ENCODE results near the gene CTNNBIP1. TPM values are rescaled to one million over a fixed set of nuclear protein-coding genes. Genes with fewer than 3 reads are reported as not detected.

The CTNNBIP1 gene
- total RNA-seq, 3 donors from 2014 or later (not counting 1 experiment from before 2014, with no cell fraction given) = 26.4 to 31.0 (median 29.8) TPM

DNA sequence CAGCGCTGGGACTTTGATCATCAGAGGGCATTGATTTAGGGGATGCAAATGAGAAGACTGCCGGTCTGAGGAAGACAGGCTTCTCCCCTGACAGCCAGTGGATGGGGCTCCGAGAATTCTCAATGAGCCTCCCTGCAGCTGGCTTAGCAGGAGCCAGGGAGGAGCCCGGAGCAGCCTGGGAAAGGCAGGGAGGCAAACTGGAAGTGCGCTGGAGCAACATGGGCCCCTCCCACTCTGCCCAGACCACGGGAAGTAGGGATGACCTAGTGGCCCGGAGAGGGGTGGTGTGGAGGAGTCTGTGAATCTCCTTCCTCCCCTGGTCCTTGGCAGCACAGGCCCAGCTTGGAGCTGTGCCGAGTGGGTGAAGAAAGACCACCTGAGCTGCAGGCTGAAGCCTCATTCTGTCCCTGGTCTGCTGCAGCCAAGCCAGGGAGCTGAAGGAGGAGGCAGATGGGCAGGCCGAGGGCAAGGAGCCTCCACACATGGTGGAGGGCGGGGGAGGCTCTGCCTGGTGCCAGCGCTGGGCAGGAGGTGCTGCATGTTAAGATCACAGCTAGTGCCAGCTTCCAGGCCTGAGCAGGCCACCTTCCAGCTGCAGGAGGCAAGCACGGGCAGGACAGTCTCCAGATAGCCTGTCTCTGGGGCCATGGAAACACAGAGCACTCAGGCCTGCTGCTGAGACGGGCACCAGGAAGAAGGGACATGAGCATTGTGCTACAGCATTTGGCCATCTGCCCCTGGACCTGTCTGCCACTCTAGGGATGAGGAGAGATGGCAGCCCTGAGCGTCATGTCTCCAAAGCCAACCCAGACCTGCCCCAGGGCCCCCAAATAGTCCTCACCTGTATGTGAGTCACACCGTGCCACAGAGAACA, 74.1 kb downstream of the CTNNBIP1 start:
- Mint-ChIP-seq H3K27me3 (ENCODE audit: low read depth in 2 of 2) (no peaks in the 10 kb centered on the region), H3K27ac (no peak overlapping the region), H3K36me3 (no peaks in the 10 kb centered on the region)

DNA sequence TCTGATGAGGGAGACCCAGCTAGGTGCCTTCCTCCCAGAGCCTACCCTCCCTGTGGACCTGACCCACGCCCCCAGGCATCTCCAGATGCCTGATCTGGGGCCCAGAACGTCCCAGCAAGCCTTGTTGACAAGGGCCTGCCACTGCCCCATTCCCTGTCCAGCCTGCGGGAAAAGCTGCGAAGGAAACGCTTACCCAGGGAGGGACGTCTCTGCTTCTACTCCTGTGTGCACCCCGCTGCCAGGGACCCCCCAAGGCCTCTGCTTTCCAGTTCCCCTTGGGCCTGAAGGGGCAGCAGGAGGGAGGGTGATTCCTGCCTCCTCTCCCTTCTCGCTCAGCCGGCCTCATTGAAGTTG, 74.7 kb downstream of the CTNNBIP1 start:
- H3K36me3 ChIP-seq (ENCODE audit: control insufficient read depth, insufficient read depth, low read length) = no peaks in the 10 kb centered on the region
- H3K27me3 ChIP-seq (ENCODE audit: control insufficient read depth, insufficient read depth, low read length) = no peaks in the 10 kb centered on the region
- H3K27ac Mint-ChIP-seq = no peak overlapping the region
- peaks cover 13% of the 10 kb centered on the region for H3K4me1 ChIP-seq (ENCODE audit: control insufficient read depth, insufficient read depth, low read length)
- intact Hi-C loops (cut with micrococcal nuclease) = no loop called here
- TF ChIP-seq, protein P1, sequence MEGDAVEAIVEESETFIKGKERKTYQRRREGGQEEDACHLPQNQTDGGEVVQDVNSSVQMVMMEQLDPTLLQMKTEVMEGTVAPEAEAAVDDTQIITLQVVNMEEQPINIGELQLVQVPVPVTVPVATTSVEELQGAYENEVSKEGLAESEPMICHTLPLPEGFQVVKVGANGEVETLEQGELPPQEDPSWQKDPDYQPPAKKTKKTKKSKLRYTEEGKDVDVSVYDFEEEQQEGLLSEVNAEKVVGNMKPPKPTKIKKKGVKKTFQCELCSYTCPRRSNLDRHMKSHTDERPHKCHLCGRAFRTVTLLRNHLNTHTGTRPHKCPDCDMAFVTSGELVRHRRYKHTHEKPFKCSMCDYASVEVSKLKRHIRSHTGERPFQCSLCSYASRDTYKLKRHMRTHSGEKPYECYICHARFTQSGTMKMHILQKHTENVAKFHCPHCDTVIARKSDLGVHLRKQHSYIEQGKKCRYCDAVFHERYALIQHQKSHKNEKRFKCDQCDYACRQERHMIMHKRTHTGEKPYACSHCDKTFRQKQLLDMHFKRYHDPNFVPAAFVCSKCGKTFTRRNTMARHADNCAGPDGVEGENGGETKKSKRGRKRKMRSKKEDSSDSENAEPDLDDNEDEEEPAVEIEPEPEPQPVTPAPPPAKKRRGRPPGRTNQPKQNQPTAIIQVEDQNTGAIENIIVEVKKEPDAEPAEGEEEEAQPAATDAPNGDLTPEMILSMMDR (IDR thresholded peaks at IDR 0.05) = no peak
- H3K4me3 Mint-ChIP-seq = no peak overlapping the region
- no peaks in the 10 kb centered on the region for H3K9me3 Mint-ChIP-seq
- no peak for DNase-seq
- peaks cover 0 to 16% of the 10 kb centered on the region in 2 donors for H3K4me1 Mint-ChIP-seq
- H3K36me3 Mint-ChIP-seq = no peaks in the 10 kb centered on the region
- H3K27ac ChIP-seq (ENCODE audit: low read length) = no peak overlapping the region
- no peaks in the 10 kb centered on the region for H3K9me3 ChIP-seq (ENCODE audit: control insufficient read depth, insufficient read depth, low read length)
- WGBS (ENCODE audit: insufficient coverage) = 89% methylated on average over 9 of the region's 9 CpGs
- no peaks in the 10 kb centered on the region for H3K27me3 Mint-ChIP-seq (ENCODE audit: low read depth in 2 of 2)
- no peak for ATAC-seq
- H3K4me3 ChIP-seq (ENCODE audit: low read length) = no peak overlapping the region

More for the DNA sequence above, 74.1 kb downstream of the CTNNBIP1 start:
- Histone ChIP-seq H3K4me3 (ENCODE audit: low read length) (no peak overlapping the region), H3K36me3 (ENCODE audit: control insufficient read depth, insufficient read depth, low read length) (no peaks in the 10 kb centered on the region), H3K4me1 (ENCODE audit: control insufficient read depth, insufficient read depth, low read length) (peaks cover 13% of the 10 kb centered on the region), H3K27me3 (ENCODE audit: control insufficient read depth, insufficient read depth, low read length) (no peaks in the 10 kb centered on the region), H3K9me3 (ENCODE audit: control insufficient read depth, insufficient read depth, low read length) (no peaks in the 10 kb centered on the region), H3K27ac (ENCODE audit: low read length) (no peak overlapping the region)
- ATAC-seq (no peak), DNase-seq (no peak)
- TF ChIP-seq, protein P1 (IDR thresholded peaks at IDR 0.05) = no peak
- WGBS (ENCODE audit: insufficient coverage) = 90% methylated on average over 15 of the region's 15 CpGs
- Mint-ChIP-seq H3K4me1 (peaks cover 0 to 16% of the 10 kb centered on the region in 2 donors), H3K4me3 (no peak overlapping the region), H3K9me3 (no peaks in the 10 kb centered on the region)
- intact Hi-C loops (cut with micrococcal nuclease) = no loop called here

DNA sequence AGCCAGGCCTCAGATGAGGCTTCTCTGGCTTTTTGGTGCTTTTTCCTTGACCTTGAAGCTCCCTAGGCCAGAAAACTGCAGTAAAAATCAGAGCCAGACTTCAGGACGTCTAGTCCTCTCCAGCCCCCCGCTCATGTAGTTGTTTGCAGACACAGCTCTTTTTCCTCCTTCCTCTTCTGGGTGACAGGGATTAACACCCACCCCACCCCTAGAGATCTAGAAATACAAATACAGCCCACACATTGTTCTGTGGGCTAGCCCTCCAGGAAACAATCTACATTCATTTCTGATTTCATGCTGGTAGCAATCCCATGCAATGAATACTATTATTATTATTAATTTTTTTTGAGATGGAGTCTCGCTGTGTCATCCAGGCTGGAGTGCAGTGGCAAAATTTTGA, 76.4 kb downstream of the CTNNBIP1 start:
- Histone ChIP-seq H3K27me3 (ENCODE audit: control insufficient read depth, insufficient read depth, low read length) (no peaks in the 10 kb centered on the region), H3K4me1 (ENCODE audit: control insufficient read depth, insufficient read depth, low read length) (peaks cover 13% of the 10 kb centered on the region), H3K4me3 (ENCODE audit: low read length) (no peak overlapping the region), H3K27ac (ENCODE audit: low read length) (no peak overlapping the region), H3K9me3 (ENCODE audit: control insufficient read depth, insufficient read depth, low read length) (no peaks in the 10 kb centered on the region), H3K36me3 (ENCODE audit: control insufficient read depth, insufficient read depth, low read length) (no peaks in the 10 kb centered on the region)
- no peaks in the 10 kb centered on the region for H3K36me3 Mint-ChIP-seq
- peaks cover 0 to 16% of the 10 kb centered on the region in 2 donors for H3K4me1 Mint-ChIP-seq
- H3K4me3 Mint-ChIP-seq = no peak overlapping the region
- no peaks in the 10 kb centered on the region for H3K9me3 Mint-ChIP-seq
- peak overlapping the region in 1 of 2 donors; percentile 69 for H3K27ac Mint-ChIP-seq
- no peaks in the 10 kb centered on the region for H3K27me3 Mint-ChIP-seq (ENCODE audit: low read depth in 2 of 2)
- TF ChIP-seq, protein P1 (IDR thresholded peaks at IDR 0.05) = no peak
- no peak for DNase-seq
- no peak for ATAC-seq
- WGBS (ENCODE audit: insufficient coverage) = 69% methylated on average over 3 of the region's 3 CpGs
- intact Hi-C loops (cut with micrococcal nuclease) = no loop called here
